GM18505 (cell line): ENCODE measurements around the gene OR2T1.
A peak's percentile ranks its signal among the peaks of the same experiment; 100 is the strongest.
"Not testable (repeated sequence)": the region's sequence is repeated elsewhere in the genome, so short reads cannot be mapped to it uniquely, and the experiment has no call there.

Source experiments
- ATAC-seq: cut with Tn5 transposase; IDR thresholded peaks from one replicate; pipeline ENCODE4 v1.9.1; 2021; ENCODE audit not compliant: unreplicated experiment
- POLR2A ChIP-seq: IDR thresholded peaks from 4 replicates; pipeline ENCODE4 v1.6.1; 2011; ENCODE audit warnings: borderline replicate concordance; ENCODE audit not compliant: insufficient read depth, insufficient read length; ENCODE audit errors: extremely low read depth

OR2T1 gene

GRCh38 chr1:248416226-248416625 is 13.4 kb downstream of the OR2T1 start:
- TF ChIP-seq POLR2A, result no peak
- ATAC-seq, result no peak

GRCh38 chr1:248417854-248418253 is 15.0 kb downstream of the OR2T1 start:
- ATAC-seq, result no peak
- no peak for TF ChIP-seq POLR2A

GRCh38 chr1:248421384-248421783 is 18.5 kb downstream of the OR2T1 start:
- no peak for TF ChIP-seq POLR2A

GRCh38 chr1:248427526-248428191 is 24.8 kb downstream of the OR2T1 start:
- peak; percentile 59 for ATAC-seq

More at GRCh38 chr1:248421384-248421783, 18.5 kb downstream of the OR2T1 start:
- no peak for ATAC-seq

GRCh38 chr1:248428192-248428533 is 25.3 kb downstream of the OR2T1 start:
- peak; percentile 99 for ATAC-seq

GRCh38 chr1:248431683-248432082 is 28.8 kb downstream of the OR2T1 start:
- ATAC-seq, result not testable (repeated sequence)

GRCh38 chr1:248432201-248432600 is 29.4 kb downstream of the OR2T1 start:
- not testable (repeated sequence) for ATAC-seq

GRCh38 chr1:248433811-248434415 is 31.1 kb downstream of the OR2T1 start:
- ATAC-seq, result not testable (repeated sequence)

GRCh38 chr1:248434913-248435312 is 32.1 kb downstream of the OR2T1 start:
- peak; percentile 44 for ATAC-seq

GRCh38 chr1:248436303-248436702 is 33.5 kb downstream of the OR2T1 start:
- peak; percentile 55 for ATAC-seq

- ATAC-seq, result not testable (repeated sequence)
Observed at GRCh38 chr1:248438668-248439067, 35.8 kb downstream of the OR2T1 start.

- ATAC-seq, result not testable (repeated sequence)
Observed at GRCh38 chr1:248439283-248439682, 36.4 kb downstream of the OR2T1 start.

GRCh38 chr1:248442500-248443277 is 39.8 kb downstream of the OR2T1 start:
- ATAC-seq, result not testable (repeated sequence)

- not testable (repeated sequence) for ATAC-seq
Observed at GRCh38 chr1:248444603-248445002, 41.8 kb downstream of the OR2T1 start.

- ATAC-seq, result not testable (repeated sequence)
Observed at GRCh38 chr1:248445399-248445798, 42.6 kb downstream of the OR2T1 start, which contains the start of gene OR2T2. TSS of gene OR2T2 (plus strand) at chr1:248445637. CDS start at chr1:248452798, 7,161 bp downstream.

GRCh38 chr1:248448409-248449074 is 45.7 kb downstream of the OR2T1 start:
- ATAC-seq, result peak; percentile 55

- peak; percentile 9 for ATAC-seq
Observed at GRCh38 chr1:248449821-248450465, 47.1 kb downstream of the OR2T1 start.

GRCh38 chr1:248450466-248451145 is 47.8 kb downstream of the OR2T1 start:
- peak; percentile 56 for ATAC-seq

- ATAC-seq, result not testable (repeated sequence)
Observed at GRCh38 chr1:248453619-248454018, 50.8 kb downstream of the OR2T1 start.

GRCh38 chr1:248455045-248455444 is 52.2 kb downstream of the OR2T1 start:
- ATAC-seq, result not testable (repeated sequence)
